AG10803 (cell line): ENCODE results near the gene NOS1.
"Not testable (repeated sequence)": the region's sequence is repeated elsewhere in the genome, so short reads cannot be mapped to it uniquely, and the experiment has no call there.

ENCODE experiments used
- DNase-seq: peaks from one replicate; pipeline ENCODE4 v3.0.0; 2010; ENCODE audit warnings: low read depth
- H3K4me3 ChIP-seq: 2 replicates; pipeline ENCODE4 v1.5.1; 2011; ENCODE audit warnings: mild to moderate bottlenecking, low read length, control low read depth
- CTCF ChIP-seq: conservative IDR thresholded peaks from 2 replicates; pipeline ENCODE4 v1.5.1; 2011; ENCODE audit warnings: mild to moderate bottlenecking, low read length, control low read depth, inconsistent platforms

Gene NOS1

DNA sequence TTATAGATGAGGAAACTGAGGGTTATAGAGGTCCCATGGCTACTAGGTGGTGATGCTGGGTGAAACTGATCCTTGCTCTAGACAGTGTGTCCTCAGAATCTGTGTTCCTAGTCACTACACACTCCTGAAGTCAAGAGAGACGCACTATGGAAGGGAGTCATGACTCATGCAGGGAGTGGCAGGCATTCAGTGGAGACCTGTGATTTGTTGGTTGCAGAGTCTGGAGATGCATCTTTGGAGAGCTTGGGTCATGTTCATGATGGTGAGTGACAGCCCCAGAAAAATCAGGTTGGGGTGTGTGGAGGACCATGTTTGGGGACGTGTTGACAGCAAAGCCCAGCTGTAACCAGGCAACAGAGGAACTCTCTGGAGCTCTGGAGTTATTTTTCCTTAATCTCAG, 133.2 kb downstream of the NOS1 start:
- DNase-seq, result no peak
- no peak for TF ChIP-seq CTCF
- H3K4me3 ChIP-seq, result no peak overlapping the region

DNA sequence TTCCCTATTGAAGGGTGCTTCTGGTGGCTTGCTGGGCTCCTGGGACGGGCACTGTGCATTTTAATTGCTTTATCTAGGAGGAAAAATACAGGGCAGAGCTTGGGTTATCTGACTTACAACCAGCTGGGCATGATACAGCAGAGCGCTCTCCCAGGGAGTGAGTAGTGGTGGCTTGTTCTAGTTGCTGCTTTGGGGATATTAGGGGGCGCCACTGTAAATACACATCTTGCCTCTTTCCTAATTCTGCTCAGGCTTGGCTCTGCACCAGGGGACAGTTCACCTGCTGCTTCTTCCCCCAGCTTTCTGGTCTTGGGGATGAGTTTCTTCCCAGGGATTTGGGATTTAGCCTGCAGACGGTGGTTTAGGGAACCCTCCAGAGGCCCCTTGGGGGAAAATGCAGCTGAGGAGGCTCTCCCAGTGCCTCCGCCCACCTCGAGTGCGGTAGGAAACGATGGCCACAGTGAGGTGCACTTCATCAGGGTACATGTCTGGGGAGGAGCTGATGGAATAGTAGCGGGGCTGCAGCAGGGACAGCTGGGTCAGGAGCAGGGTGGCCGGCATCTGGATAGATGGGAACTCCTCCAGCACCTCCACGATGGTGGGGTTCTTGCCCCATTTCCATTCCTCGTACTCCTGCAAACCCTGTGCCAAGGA, 134.3 kb downstream of the NOS1 start:
- H3K4me3 ChIP-seq, result no peak overlapping the region
- no peak for TF ChIP-seq CTCF
- no peak for DNase-seq

DNA sequence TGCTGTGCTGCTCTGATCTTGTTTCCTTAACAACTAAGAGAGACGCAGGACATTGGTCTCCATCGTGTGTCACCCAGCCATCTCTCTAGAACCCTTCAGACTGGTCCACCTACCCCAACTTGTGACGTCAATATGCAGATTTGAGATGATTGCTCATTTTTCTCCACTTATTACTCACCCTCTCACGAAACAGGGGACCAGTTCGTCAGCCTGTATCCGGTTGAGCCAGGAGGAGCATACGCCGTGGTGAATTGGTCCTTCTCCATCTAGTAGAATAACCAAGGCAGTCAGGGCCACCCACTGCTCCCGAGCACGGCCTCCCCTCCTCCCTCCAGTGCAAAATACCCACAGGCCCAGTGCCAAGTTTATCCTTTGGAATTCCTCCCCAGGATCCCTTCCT, 134.9 kb downstream of the NOS1 start:
- DNase-seq, result no peak
- no peak overlapping the region for H3K4me3 ChIP-seq
- TF ChIP-seq CTCF, result no peak

DNA sequence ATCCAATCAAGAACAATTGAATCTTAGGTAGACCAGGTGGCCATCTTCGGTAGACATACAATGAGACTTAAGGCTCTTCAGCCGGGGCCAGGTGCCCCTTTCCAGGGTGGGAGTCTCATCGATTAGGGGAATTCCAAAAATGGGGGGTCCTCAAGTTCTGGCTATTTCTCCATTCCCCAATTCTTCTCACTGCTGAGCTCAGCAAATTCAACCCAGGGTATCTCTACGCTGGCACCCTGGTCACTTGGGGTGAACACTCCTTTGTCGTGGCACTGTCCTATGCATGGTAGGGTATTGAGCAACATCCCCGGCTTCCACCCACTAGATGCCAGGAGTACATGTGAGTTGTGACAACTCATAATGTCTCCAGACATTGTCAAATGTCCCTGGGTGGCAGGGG, 136.2 kb downstream of the NOS1 start:
- no peak for TF ChIP-seq CTCF
- DNase-seq, result no peak
- no peak overlapping the region for H3K4me3 ChIP-seq

DNA sequence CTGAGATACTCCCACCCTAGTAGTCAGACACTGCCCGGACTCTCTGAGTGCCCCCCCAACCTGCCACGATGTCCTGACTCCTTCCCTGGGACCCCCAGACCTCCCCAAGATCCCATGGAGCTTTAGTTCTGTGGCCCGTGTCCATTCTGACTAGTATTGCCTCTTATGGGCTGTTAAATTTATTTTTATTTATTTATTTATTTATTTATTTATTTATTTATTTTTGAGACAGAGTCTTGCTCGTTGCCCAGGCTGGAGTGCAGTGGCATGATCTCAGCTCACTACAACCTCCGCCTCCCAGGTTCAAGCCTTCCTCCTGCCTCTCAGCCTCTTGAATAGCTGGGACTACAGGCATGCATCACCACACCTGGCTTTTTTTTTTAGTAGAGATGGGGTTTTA, 140.5 kb downstream of the NOS1 start:
- DNase-seq, H3K4me3 ChIP-seq: not testable (repeated sequence)

GRCh38 chr12:117218149-117218548, 143.3 kb downstream of the NOS1 start:
- TF ChIP-seq CTCF, result no peak
- DNase-seq, result no peak
- H3K4me3 ChIP-seq, result no peak overlapping the region

- H3K4me3 ChIP-seq, result no peak overlapping the region
- TF ChIP-seq CTCF, result no peak
- DNase-seq, result no peak
Observed at GRCh38 chr12:117216686-117217085, 144.7 kb downstream of the NOS1 start.

DNA sequence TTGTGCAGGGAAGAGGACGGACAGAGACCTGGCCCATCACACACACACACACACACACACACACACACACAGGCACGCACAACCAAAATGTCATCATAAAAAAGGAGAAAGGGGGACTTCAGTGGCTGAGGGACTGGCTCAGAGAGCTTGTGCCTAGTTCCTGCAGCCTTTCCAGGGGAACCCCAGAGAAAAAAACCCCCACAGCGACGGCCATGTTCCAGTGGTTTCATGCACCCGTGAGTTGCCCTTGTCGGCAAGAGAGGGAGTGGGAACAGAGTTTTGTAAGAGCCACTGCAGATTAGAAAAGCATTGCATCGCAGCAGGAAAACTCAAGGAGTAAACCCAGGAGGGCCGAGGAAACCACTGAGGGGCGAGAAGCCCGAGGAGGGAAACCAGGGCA, 146.6 kb downstream of the NOS1 start:
- DNase-seq, result no peak
- no peak for TF ChIP-seq CTCF

More for the DNA sequence above, 146.6 kb downstream of the NOS1 start:
- H3K4me3 ChIP-seq, result no peak overlapping the region
